Liver (tissue), 9 donors: ENCODE results near the gene RTL1. TPM values are rescaled to one million over a fixed set of nuclear protein-coding genes. Genes with fewer than 3 reads are reported as not detected.

Experiments used
- DNase-seq: peaks from one replicate; pipeline ENCODE4 v3.0.0-alpha.2; 2017; ENCODE audit warnings: low spot score
- H3K27ac ChIP-seq, 2 donors: one replicate each; pipeline ENCODE4 v1.7.0; 2013; ENCODE audit warnings: inconsistent platforms in 2 of 2, low read length in 2 of 2, control low read depth in 1 of 2, low read depth in 1 of 2, mild to moderate bottlenecking in 1 of 2
- H3K27me3 ChIP-seq, 4 donors: one replicate each; pipeline versions ENCODE4 v1.6.1 to v1.7.0; 2013; ENCODE audit warnings: low read length in 3 of 4, inconsistent platforms in 1 of 4, mild to moderate bottlenecking in 1 of 4, moderate library complexity in 1 of 4; ENCODE audit not compliant: control insufficient read depth in 4 of 4, insufficient read depth in 4 of 4
- H3K36me3 ChIP-seq, 4 donors: one replicate each; pipeline versions ENCODE4 v1.6.1 to v1.7.0; 2013; ENCODE audit warnings: low read length in 3 of 4, mild to moderate bottlenecking in 3 of 4, low read depth in 1 of 4, moderate library complexity in 1 of 4; ENCODE audit not compliant: control insufficient read depth in 4 of 4, insufficient read depth in 3 of 4
- H3K4me1 ChIP-seq, 4 donors: one replicate each; pipeline versions ENCODE4 v1.6.1 to v1.7.0; 2013; ENCODE audit warnings: low read length in 3 of 4, mild to moderate bottlenecking in 3 of 4, moderate library complexity in 1 of 4; ENCODE audit not compliant: control insufficient read depth in 4 of 4, insufficient read depth in 4 of 4
- H3K4me3 ChIP-seq, 3 donors: one replicate each; pipeline versions ENCODE4 v1.6.1 to v1.7.0; 2013; ENCODE audit warnings: low read length in 3 of 3, control low read depth in 1 of 3, low read depth in 1 of 3, mild to moderate bottlenecking in 1 of 3
- H3K9ac ChIP-seq, 2 donors: one replicate each; pipeline ENCODE4 v1.7.0; 2013; ENCODE audit warnings: low read length in 2 of 2, mild to moderate bottlenecking in 2 of 2, moderate library complexity in 2 of 2, control low read depth in 1 of 2, low read depth in 1 of 2
- H3K9me3 ChIP-seq, 4 donors: one replicate each; pipeline versions ENCODE4 v1.6.1 to v1.7.0; 2013; ENCODE audit warnings: low read length in 3 of 4; ENCODE audit not compliant: control insufficient read depth in 4 of 4
- EGR1 ChIP-seq, 2 donors: IDR thresholded peaks; 2 replicates each; pipeline ENCODE4 v1.6.1; 2016 to 2018; ENCODE audit warnings: antibody characterized with exemption in 2 of 2, low read depth in 2 of 2
- FOXA1 ChIP-seq: IDR thresholded peaks from 2 replicates; pipeline ENCODE4 v1.6.1; 2016; ENCODE audit warnings: antibody characterized with exemption
- FOXA2 ChIP-seq: IDR thresholded peaks from 2 replicates; pipeline ENCODE4 v1.6.1; 2016; ENCODE audit warnings: antibody characterized with exemption
- GABPA ChIP-seq, 2 donors: IDR thresholded peaks in 1 of 2; conservative IDR thresholded peaks in 1 of 2; 2 replicates each; pipeline ENCODE4 v1.6.1; 2016; ENCODE audit warnings: antibody characterized with exemption in 2 of 2, mild to moderate bottlenecking in 1 of 2, moderate library complexity in 1 of 2
- HNF4A ChIP-seq, 2 donors: conservative IDR thresholded peaks; 2 replicates each; pipeline ENCODE4 v1.6.1; 2016; ENCODE audit warnings: antibody characterized with exemption in 2 of 2, mild to moderate bottlenecking in 2 of 2
- HNF4G ChIP-seq: IDR thresholded peaks from 2 replicates; pipeline ENCODE4 v1.6.1; 2016; ENCODE audit warnings: antibody characterized with exemption
- JUND ChIP-seq, 2 donors: IDR thresholded peaks; 2 replicates each; pipeline ENCODE4 v1.6.1; 2016; ENCODE audit warnings: antibody characterized with exemption in 2 of 2
- NR2F2 ChIP-seq: IDR thresholded peaks from 2 replicates; pipeline ENCODE4 v1.6.1; 2016; ENCODE audit warnings: antibody characterized with exemption
- RAD21 ChIP-seq, 2 donors: IDR thresholded peaks; 2 replicates each; pipeline ENCODE4 v1.6.1; 2016; ENCODE audit warnings: antibody characterized with exemption in 2 of 2, mild to moderate bottlenecking in 2 of 2
- RXRA ChIP-seq, 2 donors: IDR thresholded peaks; 2 replicates each; pipeline ENCODE4 v1.6.1; 2017 to 2018; ENCODE audit warnings: antibody characterized with exemption in 2 of 2, mild to moderate bottlenecking in 1 of 2
- SP1 ChIP-seq: IDR thresholded peaks from 2 replicates; pipeline ENCODE4 v1.6.1; 2018; ENCODE audit warnings: antibody characterized with exemption, mild to moderate bottlenecking
- TAF1 ChIP-seq: conservative IDR thresholded peaks from 2 replicates; pipeline ENCODE4 v1.6.1; 2016; ENCODE audit warnings: antibody characterized with exemption, mild to moderate bottlenecking
- YY1 ChIP-seq: IDR thresholded peaks from 2 replicates; pipeline ENCODE4 v1.6.1; 2016; ENCODE audit warnings: antibody characterized with exemption, mild to moderate bottlenecking
- WGBS: extraction: QIAGEN DNeasy Blood & Tissue Kit; methylation state at CpG from one replicate; pipeline ENCODE4 v1.1.7; 2013; 5-methylcytosine and 5-hydroxymethylcytosine counted together
- polyA plus RNA-seq, 2 donors: library from polyadenylated mRNA; stranded (reverse) in 1 of 2; unstranded in 1 of 2; fragments of 200-250 nt in 1 of 2; fragments of >200 nt in 1 of 2; fragmentation: Nextera tagmentation in 1 of 2; extraction: Ambion mirVana in 1 of 2; gene quantifications; one replicate each; pipeline versions ENCODE4 v1.2.1 to v1.2.3, GENCODE V29; 2013 to 2015
- total RNA-seq, 2 donors: library from RNA; depleted of rRNA; stranded (reverse); fragments of >200 nt; gene quantifications; one replicate each; pipeline ENCODE4 v1.2.3, GENCODE V29; 2014
- TF ChIP-seq, protein P1 (sequence below): IDR thresholded peaks from 2 replicates; pipeline ENCODE4 v1.6.1; 2016; ENCODE audit warnings: antibody characterized with exemption
- TF ChIP-seq, protein P2 (sequence below): IDR thresholded peaks from 2 replicates; pipeline ENCODE4 v1.6.1; 2016; ENCODE audit warnings: antibody characterized with exemption
- TF ChIP-seq, protein P3 (sequence below): fragments of 150-350 bp; IDR thresholded peaks from 2 replicates; pipeline ENCODE4 v1.5.1; 2017; ENCODE audit warnings: improper control_type of control experiment, low read depth, low read length; ENCODE audit not compliant: missing input control
- TF ChIP-seq, protein P4 (sequence below): IDR thresholded peaks from 2 replicates; pipeline ENCODE4 v1.6.1; 2016; ENCODE audit warnings: antibody characterized with exemption
- TF ChIP-seq, protein P5 (sequence below): IDR thresholded peaks from 2 replicates; pipeline ENCODE4 v1.6.1; 2016; ENCODE audit warnings: antibody characterized with exemption, mild to moderate bottlenecking
- donor health status: healthy.
- donor health status: healthy.
- donor health status: healthy.
- donor health status: healthy.
- donor health status: healthy.

Gene RTL1
- total and polyA plus RNA-seq, 4 donors, result 0.04 to 0.05 TPM; not detected in 2

DNA sequence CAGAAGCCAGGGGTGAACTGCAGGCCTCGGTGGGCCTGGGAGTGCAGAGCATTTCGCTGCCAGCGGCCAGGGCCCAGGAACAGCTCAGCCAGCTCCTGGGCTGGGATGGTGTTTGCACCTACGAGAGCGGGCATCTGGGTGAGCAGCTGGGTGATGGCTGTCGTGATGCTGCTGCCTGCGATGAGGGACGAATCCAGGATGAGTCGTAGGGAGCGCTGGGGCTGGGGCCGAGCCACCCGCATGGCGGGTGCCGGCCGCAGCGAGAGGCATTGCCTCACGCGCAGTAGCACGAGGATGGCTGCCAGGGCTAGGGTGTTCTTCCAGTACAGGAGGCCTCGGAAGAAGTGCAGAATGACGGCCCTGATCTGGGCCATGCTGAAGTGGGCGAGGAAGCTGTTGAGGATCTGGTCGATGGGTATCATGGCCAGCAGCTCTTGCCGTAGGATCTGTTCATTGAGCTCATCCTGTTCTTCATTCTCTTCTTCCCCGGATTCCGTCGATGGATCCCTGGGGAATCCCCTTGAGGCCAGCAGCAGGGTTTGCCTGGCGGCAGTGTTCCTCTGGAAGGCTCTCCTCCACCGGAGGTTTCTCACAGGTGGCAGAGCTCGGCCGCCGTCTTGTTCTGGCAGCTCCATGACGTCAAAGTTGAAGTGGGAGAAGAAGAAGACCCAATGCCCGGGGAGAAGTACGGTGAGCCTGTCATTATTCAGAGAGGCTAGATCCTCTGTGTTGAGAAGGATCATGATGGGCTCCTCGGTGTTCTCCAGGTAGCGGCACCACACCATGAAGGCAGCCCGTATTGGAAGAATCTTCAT, 22.1 kb downstream of the RTL1 start:
- no peak for DNase-seq
- H3K27me3 ChIP-seq, result no peaks in the 10 kb centered on the region

DNA sequence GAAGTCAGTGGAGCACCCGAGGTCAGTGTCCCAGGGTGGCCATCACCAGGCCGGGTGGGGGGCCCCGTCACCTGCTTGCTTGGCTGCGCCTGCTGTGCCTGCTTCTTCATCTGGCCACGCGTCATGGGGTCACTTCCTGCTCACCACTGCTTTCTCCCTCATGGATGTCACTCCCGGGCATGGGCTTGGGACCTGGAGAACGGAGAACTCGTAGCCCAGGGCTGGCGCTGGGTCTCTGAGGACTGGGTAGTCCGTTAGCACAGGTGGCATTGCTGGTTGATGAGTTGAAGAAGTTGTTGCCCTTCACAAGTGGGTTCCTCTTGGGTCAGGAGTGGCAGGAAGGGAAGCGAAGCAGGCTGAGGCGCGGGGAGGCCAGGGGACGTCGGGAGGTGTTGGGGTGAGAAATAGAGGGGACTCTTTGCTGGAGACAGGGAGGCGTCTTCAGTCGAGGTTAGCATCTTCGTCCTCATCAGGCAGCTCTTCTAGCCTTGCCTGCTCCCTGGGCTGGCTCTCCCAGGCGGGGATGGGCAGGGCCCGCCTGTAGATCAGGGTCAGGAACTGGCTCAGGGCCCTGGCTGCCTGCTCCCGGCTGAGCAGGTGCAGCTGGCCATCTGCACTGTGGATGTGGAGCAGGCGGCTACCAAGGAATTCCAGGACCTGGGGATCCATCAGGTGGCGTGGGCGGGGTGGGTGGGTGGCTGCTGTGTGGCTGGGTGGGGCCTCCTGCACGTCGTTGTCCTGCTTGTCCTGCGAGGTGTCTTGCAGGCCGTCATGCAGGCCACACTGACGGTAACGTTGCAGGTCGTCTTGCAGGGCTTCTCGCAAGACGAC, 23.0 kb downstream of the RTL1 start:
- no peaks in the 10 kb centered on the region for H3K36me3 ChIP-seq
- peaks cover 0 to 5% (median 3%) of the 10 kb centered on the region in 4 donors for H3K9me3 ChIP-seq
- no peaks in the 10 kb centered on the region for H3K27me3 ChIP-seq
- DNase-seq, result no peak
- no peak overlapping the region for H3K4me3 ChIP-seq
- no peaks in the 10 kb centered on the region for H3K4me1 ChIP-seq
- WGBS, result 92% methylated on average over 34 of the region's 34 CpGs
- no peak overlapping the region for H3K27ac ChIP-seq
- H3K9ac ChIP-seq, result no peak overlapping the region
- TF ChIP-seq RAD21 (IDR thresholded peaks at IDR 0.05) (no peak), NR2F2 (no peak), FOXA2 (no peak), RXRA (IDR thresholded peaks at IDR 0.05) (no peak), HNF4G (no peak), FOXA1 (no peak), GABPA (IDR thresholded peaks at IDR 0.05 in 1 of 2, conservative IDR thresholded peaks at IDR 0.05 in 1 of 2) (no peak), SP1 (no peak), JUND (IDR thresholded peaks at IDR 0.05) (no peak), YY1 (no peak), EGR1 (IDR thresholded peaks at IDR 0.05; ENCODE audit: low read depth in 2 of 2) (no peak), TAF1 (no peak)
- TF ChIP-seq, protein P1, sequence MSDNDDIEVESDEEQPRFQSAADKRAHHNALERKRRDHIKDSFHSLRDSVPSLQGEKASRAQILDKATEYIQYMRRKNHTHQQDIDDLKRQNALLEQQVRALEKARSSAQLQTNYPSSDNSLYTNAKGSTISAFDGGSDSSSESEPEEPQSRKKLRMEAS, result no peak
- TF ChIP-seq, protein P2, sequence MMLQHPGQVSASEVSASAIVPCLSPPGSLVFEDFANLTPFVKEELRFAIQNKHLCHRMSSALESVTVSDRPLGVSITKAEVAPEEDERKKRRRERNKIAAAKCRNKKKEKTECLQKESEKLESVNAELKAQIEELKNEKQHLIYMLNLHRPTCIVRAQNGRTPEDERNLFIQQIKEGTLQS, result no peak
- TF ChIP-seq, protein P3, sequence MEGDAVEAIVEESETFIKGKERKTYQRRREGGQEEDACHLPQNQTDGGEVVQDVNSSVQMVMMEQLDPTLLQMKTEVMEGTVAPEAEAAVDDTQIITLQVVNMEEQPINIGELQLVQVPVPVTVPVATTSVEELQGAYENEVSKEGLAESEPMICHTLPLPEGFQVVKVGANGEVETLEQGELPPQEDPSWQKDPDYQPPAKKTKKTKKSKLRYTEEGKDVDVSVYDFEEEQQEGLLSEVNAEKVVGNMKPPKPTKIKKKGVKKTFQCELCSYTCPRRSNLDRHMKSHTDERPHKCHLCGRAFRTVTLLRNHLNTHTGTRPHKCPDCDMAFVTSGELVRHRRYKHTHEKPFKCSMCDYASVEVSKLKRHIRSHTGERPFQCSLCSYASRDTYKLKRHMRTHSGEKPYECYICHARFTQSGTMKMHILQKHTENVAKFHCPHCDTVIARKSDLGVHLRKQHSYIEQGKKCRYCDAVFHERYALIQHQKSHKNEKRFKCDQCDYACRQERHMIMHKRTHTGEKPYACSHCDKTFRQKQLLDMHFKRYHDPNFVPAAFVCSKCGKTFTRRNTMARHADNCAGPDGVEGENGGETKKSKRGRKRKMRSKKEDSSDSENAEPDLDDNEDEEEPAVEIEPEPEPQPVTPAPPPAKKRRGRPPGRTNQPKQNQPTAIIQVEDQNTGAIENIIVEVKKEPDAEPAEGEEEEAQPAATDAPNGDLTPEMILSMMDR, result no peak
- TF ChIP-seq, protein P4, sequence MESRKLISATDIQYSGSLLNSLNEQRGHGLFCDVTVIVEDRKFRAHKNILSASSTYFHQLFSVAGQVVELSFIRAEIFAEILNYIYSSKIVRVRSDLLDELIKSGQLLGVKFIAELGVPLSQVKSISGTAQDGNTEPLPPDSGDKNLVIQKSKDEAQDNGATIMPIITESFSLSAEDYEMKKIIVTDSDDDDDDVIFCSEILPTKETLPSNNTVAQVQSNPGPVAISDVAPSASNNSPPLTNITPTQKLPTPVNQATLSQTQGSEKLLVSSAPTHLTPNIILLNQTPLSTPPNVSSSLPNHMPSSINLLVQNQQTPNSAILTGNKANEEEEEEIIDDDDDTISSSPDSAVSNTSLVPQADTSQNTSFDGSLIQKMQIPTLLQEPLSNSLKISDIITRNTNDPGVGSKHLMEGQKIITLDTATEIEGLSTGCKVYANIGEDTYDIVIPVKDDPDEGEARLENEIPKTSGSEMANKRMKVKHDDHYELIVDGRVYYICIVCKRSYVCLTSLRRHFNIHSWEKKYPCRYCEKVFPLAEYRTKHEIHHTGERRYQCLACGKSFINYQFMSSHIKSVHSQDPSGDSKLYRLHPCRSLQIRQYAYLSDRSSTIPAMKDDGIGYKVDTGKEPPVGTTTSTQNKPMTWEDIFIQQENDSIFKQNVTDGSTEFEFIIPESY, result no peak

More for the DNA sequence above, 22.1 kb downstream of the RTL1 start:
- Histone ChIP-seq H3K4me3 (no peak overlapping the region), H3K4me1 (no peaks in the 10 kb centered on the region), H3K9ac (no peak overlapping the region), H3K9me3 (peaks cover 0 to 5% (median 3%) of the 10 kb centered on the region in 4 donors), H3K36me3 (no peaks in the 10 kb centered on the region), H3K27ac (no peak overlapping the region)
- 94% methylated on average over 38 of the region's 38 CpGs for WGBS
- TF ChIP-seq, protein P1, result no peak
- TF ChIP-seq SP1 (no peak), FOXA2 (no peak), YY1 (no peak), GABPA (IDR thresholded peaks at IDR 0.05 in 1 of 2, conservative IDR thresholded peaks at IDR 0.05 in 1 of 2) (no peak), JUND (IDR thresholded peaks at IDR 0.05) (no peak), HNF4A (conservative IDR thresholded peaks at IDR 0.05) (no peak), RAD21 (IDR thresholded peaks at IDR 0.05) (no peak), NR2F2 (no peak), FOXA1 (no peak), EGR1 (IDR thresholded peaks at IDR 0.05; ENCODE audit: low read depth in 2 of 2) (no peak)
- TF ChIP-seq, protein P2, result no peak
- TF ChIP-seq, protein P5, sequence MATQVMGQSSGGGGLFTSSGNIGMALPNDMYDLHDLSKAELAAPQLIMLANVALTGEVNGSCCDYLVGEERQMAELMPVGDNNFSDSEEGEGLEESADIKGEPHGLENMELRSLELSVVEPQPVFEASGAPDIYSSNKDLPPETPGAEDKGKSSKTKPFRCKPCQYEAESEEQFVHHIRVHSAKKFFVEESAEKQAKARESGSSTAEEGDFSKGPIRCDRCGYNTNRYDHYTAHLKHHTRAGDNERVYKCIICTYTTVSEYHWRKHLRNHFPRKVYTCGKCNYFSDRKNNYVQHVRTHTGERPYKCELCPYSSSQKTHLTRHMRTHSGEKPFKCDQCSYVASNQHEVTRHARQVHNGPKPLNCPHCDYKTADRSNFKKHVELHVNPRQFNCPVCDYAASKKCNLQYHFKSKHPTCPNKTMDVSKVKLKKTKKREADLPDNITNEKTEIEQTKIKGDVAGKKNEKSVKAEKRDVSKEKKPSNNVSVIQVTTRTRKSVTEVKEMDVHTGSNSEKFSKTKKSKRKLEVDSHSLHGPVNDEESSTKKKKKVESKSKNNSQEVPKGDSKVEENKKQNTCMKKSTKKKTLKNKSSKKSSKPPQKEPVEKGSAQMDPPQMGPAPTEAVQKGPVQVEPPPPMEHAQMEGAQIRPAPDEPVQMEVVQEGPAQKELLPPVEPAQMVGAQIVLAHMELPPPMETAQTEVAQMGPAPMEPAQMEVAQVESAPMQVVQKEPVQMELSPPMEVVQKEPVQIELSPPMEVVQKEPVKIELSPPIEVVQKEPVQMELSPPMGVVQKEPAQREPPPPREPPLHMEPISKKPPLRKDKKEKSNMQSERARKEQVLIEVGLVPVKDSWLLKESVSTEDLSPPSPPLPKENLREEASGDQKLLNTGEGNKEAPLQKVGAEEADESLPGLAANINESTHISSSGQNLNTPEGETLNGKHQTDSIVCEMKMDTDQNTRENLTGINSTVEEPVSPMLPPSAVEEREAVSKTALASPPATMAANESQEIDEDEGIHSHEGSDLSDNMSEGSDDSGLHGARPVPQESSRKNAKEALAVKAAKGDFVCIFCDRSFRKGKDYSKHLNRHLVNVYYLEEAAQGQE, result no peak
